DOHH2 (cell line): ENCODE results near the gene SH2D4B.

Experiments
- H3F3A ChIP-seq: fragments of 200-600 bp; sonication (generic), shearing (Covaris generic); 2 replicates; pipeline ENCODE4 v1.6.0; 2016; ENCODE audit warnings: antibody characterized with exemption, mild to moderate bottlenecking; ENCODE audit not compliant: control insufficient read depth, insufficient read depth
- H3K27ac ChIP-seq: fragments of 200-600 bp; sonication (generic); 2 replicates; pipeline ENCODE4 v1.5.1; 2014; ENCODE audit warnings: low read depth, mild to moderate bottlenecking, low read length, moderate library complexity
- H3K27me3 ChIP-seq: fragments of 200-600 bp; sonication (generic); 2 replicates; pipeline ENCODE4 v1.6.1; 2014; ENCODE audit warnings: mild to moderate bottlenecking, low read length, mixed read lengths; ENCODE audit not compliant: control insufficient read depth
- H3K36me3 ChIP-seq: fragments of 200-600 bp; sonication (generic); 2 replicates; pipeline ENCODE4 v1.6.1; 2014; ENCODE audit warnings: mild to moderate bottlenecking, low read length, moderate library complexity, mixed read lengths; ENCODE audit not compliant: control insufficient read depth
- H3K4me1 ChIP-seq: fragments of 200-600 bp; sonication (generic); 2 replicates; pipeline ENCODE4 v1.6.1; 2014; ENCODE audit warnings: mild to moderate bottlenecking, low read length, mixed read lengths; ENCODE audit not compliant: control insufficient read depth
- H3K4me2 ChIP-seq: fragments of 200-600 bp; sonication (generic); 2 replicates; pipeline ENCODE4 v1.6.0; 2014; ENCODE audit warnings: mild to moderate bottlenecking, low read length, moderate library complexity
- H3K4me3 ChIP-seq: fragments of 200-600 bp; sonication (generic); 2 replicates; pipeline ENCODE4 v1.5.1; 2014; ENCODE audit warnings: mild to moderate bottlenecking, low read length, mixed read lengths
- H3K79me2 ChIP-seq: fragments of 200-600 bp; sonication (generic); 2 replicates; pipeline ENCODE4 v1.6.1; 2014; ENCODE audit warnings: mild to moderate bottlenecking, low read length, mixed read lengths; ENCODE audit not compliant: control insufficient read depth
- H3K9me2 ChIP-seq: fragments of 200-600 bp; sonication (generic); replicated peaks from 2 replicates; pipeline ENCODE4 v1.6.1; 2014; ENCODE audit warnings: mild to moderate bottlenecking, low read length, mixed read lengths; ENCODE audit not compliant: control insufficient read depth
- H3K9me3 ChIP-seq: fragments of 200-600 bp; sonication (generic); 2 replicates; pipeline ENCODE4 v1.6.1; 2014; ENCODE audit warnings: antibody characterized with exemption, low read length, mixed read lengths; ENCODE audit not compliant: control insufficient read depth, insufficient read depth
- H4K20me1 ChIP-seq: fragments of 200-600 bp; sonication (generic); 2 replicates; pipeline ENCODE4 v1.6.0; 2014; ENCODE audit warnings: low read depth, mild to moderate bottlenecking, antibody characterized with exemption, low read length, moderate library complexity; ENCODE audit not compliant: control insufficient read depth, insufficient read depth
- EZH2phosphoT487 ChIP-seq: fragments of 200-600 bp; sonication (generic); IDR thresholded peaks from 2 replicates; pipeline ENCODE4 v1.6.1; 2017; ENCODE audit warnings: borderline replicate concordance, mild to moderate bottlenecking, antibody characterized with exemption, low read length, moderate library complexity, mixed read lengths
- TF ChIP-seq, protein P1 (sequence below): fragments of 200-600 bp; sonication (generic); IDR thresholded peaks from one replicate; pipeline ENCODE4 v1.5.1; 2014; ENCODE audit warnings: antibody characterized with exemption, mild to moderate bottlenecking, low read depth, low read length; ENCODE audit not compliant: poor library complexity, severe bottlenecking

SH2D4B gene

GRCh38 chr10:80655898-80656297, 118.2 kb downstream of the SH2D4B start:
- no peaks in the 10 kb centered on the region for H4K20me1 ChIP-seq
- peaks cover 2% of the 10 kb centered on the region; the same call in 1 of the 2 replicates for H3K27me3 ChIP-seq
- no peaks in the 10 kb centered on the region for H3K9me2 ChIP-seq
- no peak overlapping the region for H3K4me2 ChIP-seq
- no peak overlapping the region for H3K27ac ChIP-seq
- no peaks in the 10 kb centered on the region for H3F3A ChIP-seq
- H3K9me3 ChIP-seq: no peaks in the 10 kb centered on the region; the same call in none of the 2 replicates
- H3K4me3 ChIP-seq: no peak overlapping the region
- H3K79me2 ChIP-seq: no peaks in the 10 kb centered on the region
- H3K36me3 ChIP-seq: no peaks in the 10 kb centered on the region
- no peaks in the 10 kb centered on the region for H3K4me1 ChIP-seq
- TF ChIP-seq, protein P1, sequence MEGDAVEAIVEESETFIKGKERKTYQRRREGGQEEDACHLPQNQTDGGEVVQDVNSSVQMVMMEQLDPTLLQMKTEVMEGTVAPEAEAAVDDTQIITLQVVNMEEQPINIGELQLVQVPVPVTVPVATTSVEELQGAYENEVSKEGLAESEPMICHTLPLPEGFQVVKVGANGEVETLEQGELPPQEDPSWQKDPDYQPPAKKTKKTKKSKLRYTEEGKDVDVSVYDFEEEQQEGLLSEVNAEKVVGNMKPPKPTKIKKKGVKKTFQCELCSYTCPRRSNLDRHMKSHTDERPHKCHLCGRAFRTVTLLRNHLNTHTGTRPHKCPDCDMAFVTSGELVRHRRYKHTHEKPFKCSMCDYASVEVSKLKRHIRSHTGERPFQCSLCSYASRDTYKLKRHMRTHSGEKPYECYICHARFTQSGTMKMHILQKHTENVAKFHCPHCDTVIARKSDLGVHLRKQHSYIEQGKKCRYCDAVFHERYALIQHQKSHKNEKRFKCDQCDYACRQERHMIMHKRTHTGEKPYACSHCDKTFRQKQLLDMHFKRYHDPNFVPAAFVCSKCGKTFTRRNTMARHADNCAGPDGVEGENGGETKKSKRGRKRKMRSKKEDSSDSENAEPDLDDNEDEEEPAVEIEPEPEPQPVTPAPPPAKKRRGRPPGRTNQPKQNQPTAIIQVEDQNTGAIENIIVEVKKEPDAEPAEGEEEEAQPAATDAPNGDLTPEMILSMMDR: no peak
- TF ChIP-seq EZH2phosphoT487: no peak

DNA sequence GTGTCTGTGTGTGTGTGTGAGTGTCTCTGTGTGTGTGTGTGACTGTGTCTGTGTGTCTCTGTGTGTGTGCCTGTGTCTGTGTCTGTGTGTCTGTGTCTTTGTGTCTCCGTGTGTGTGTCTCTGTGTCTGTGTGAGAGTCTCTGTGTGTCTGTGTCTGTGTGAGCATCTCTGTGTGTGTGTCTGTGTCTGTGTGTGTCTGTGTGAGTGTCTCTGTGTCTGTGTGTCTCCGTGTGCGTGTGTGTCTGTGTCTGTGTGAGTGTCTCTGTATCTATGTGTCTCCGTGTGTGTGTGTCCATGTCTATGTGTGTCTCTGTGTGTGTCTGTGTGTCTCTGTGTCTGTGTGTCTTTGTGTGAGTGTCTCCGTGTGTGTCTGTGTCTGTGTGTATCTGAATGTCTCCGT, 120.4 kb downstream of the SH2D4B start:
- no peaks in the 10 kb centered on the region for H3K79me2 ChIP-seq
- H3K27me3 ChIP-seq: peaks cover 9% of the 10 kb centered on the region; the same call in 1 of the 2 replicates
- H3K9me2 ChIP-seq: no peaks in the 10 kb centered on the region
- no peaks in the 10 kb centered on the region for H3F3A ChIP-seq
- no peaks in the 10 kb centered on the region for H3K36me3 ChIP-seq
- peaks cover 4% of the 10 kb centered on the region for H3K4me1 ChIP-seq
- no peak overlapping the region for H3K4me2 ChIP-seq
- no peak for TF ChIP-seq EZH2phosphoT487
- TF ChIP-seq, protein P1: no peak
- no peak overlapping the region for H3K27ac ChIP-seq
- no peaks in the 10 kb centered on the region; the same call in none of the 2 replicates for H3K9me3 ChIP-seq
- no peaks in the 10 kb centered on the region for H4K20me1 ChIP-seq
- H3K4me3 ChIP-seq: no peak overlapping the region

GRCh38 chr10:80659289-80659688, 121.6 kb downstream of the SH2D4B start:
- TF ChIP-seq, protein P1: no peak
- no peak for TF ChIP-seq EZH2phosphoT487
- no peak overlapping the region for H3K4me3 ChIP-seq

More at GRCh38 chr10:80659289-80659688, 121.6 kb downstream of the SH2D4B start:
- no peaks in the 10 kb centered on the region for H3F3A ChIP-seq
- no peaks in the 10 kb centered on the region for H3K36me3 ChIP-seq
- H3K27ac ChIP-seq: no peak overlapping the region
- peaks cover 11% of the 10 kb centered on the region for H3K27me3 ChIP-seq
- H3K9me2 ChIP-seq: no peaks in the 10 kb centered on the region
- H3K9me3 ChIP-seq: no peaks in the 10 kb centered on the region; the same call in none of the 2 replicates
- H4K20me1 ChIP-seq: no peaks in the 10 kb centered on the region
- H3K79me2 ChIP-seq: no peaks in the 10 kb centered on the region
- no peak overlapping the region for H3K4me2 ChIP-seq
- H3K4me1 ChIP-seq: peaks cover 4% of the 10 kb centered on the region
